Measurements from ENCODE around the gene CCDC154. TPM values are rescaled to one million over a fixed set of nuclear protein-coding genes. Genes with fewer than 3 reads are reported as not detected.

The CCDC154 gene
- total and polyA plus RNA-seq, 2 of the 4 experiments (the other 2 are of a cell fraction) = 0.09 TPM; not detected in 1

Other genes with a start within 250 kb of the CCDC154 start
- not detected in 2 replicates for gene TPSG1, start 219.3 kb downstream of the CCDC154 start, total RNA-seq (2012; rRNA removed)
- gene TPSG1, start 219.3 kb downstream of the CCDC154 start, polyA plus RNA-seq (2012; rRNA removed) = not detected in 2 replicates
- not detected in 2 replicates for gene TPSB2, start 214.4 kb downstream of the CCDC154 start, total RNA-seq (2012; rRNA removed)
- not detected in 2 replicates for gene TPSB2, start 214.4 kb downstream of the CCDC154 start, polyA plus RNA-seq (2012; rRNA removed)
- not detected in 2 replicates for gene TPSAB1, start 203.9 kb downstream of the CCDC154 start, total RNA-seq (2012; rRNA removed)
- gene TPSAB1, start 203.9 kb downstream of the CCDC154 start, polyA plus RNA-seq (2012; rRNA removed) = not detected in 2 replicates
- not detected in 2 replicates for gene TPSD1, start 188.5 kb downstream of the CCDC154 start, total RNA-seq (2012; rRNA removed)
- not detected in 2 replicates for gene TPSD1, start 188.5 kb downstream of the CCDC154 start, polyA plus RNA-seq (2012; rRNA removed)
- 30.8 and 45.0 TPM in 2 replicates for gene UBE2I, start 134.9 kb downstream of the CCDC154 start, total RNA-seq (2012; rRNA removed)
- gene UBE2I, start 134.9 kb downstream of the CCDC154 start, polyA plus RNA-seq (2012; rRNA removed) = 113 and 140 TPM in 2 replicates
- 0.36 and 0.56 TPM in 2 replicates for gene BAIAP3, start 110.9 kb downstream of the CCDC154 start, total RNA-seq (2012; rRNA removed)
- gene BAIAP3, start 110.9 kb downstream of the CCDC154 start, polyA plus RNA-seq (2012; rRNA removed) = 0.65 and 0.77 TPM in 2 replicates
- 38.0 and 46.4 TPM in 2 replicates for gene TSR3, start 92.7 kb downstream of the CCDC154 start, total RNA-seq (2012; rRNA removed)
- gene TSR3, start 92.7 kb downstream of the CCDC154 start, polyA plus RNA-seq (2012; rRNA removed) = 52.9 and 77.8 TPM in 2 replicates
- 14.7 and 14.9 TPM in 2 replicates for gene GNPTG, start 92.6 kb downstream of the CCDC154 start, total RNA-seq (2012; rRNA removed)
- gene GNPTG, start 92.6 kb downstream of the CCDC154 start, polyA plus RNA-seq (2012; rRNA removed) = 70.8 and 85.2 TPM in 2 replicates
- 3.6 and 4.1 TPM in 2 replicates for gene UNKL, start 29.9 kb downstream of the CCDC154 start, total RNA-seq (2012; rRNA removed)
- 13.3 and 15.1 TPM in 2 replicates for gene UNKL, start 29.9 kb downstream of the CCDC154 start, polyA plus RNA-seq (2012; rRNA removed)
- 15.1 and 18.1 TPM in 2 replicates for gene UQCC4, start 23.8 kb downstream of the CCDC154 start, total RNA-seq (2012; rRNA removed)
- gene UQCC4, start 23.8 kb downstream of the CCDC154 start, polyA plus RNA-seq (2012; rRNA removed) = 17.2 and 21.2 TPM in 2 replicates
- gene PERCC1, start 13.5 kb downstream of the CCDC154 start, total RNA-seq (2012; rRNA removed) = not detected in 2 replicates
- not detected in 2 replicates for gene PERCC1, start 13.5 kb downstream of the CCDC154 start, polyA plus RNA-seq (2012; rRNA removed)
- gene CLCN7, start 30.5 kb upstream of the CCDC154 start, total RNA-seq (2012; rRNA removed) = 10.8 TPM in 2 replicates
- 45.2 and 52.9 TPM in 2 replicates for gene CLCN7, start 30.5 kb upstream of the CCDC154 start, polyA plus RNA-seq (2012; rRNA removed)
- gene PTX4, start 44.4 kb upstream of the CCDC154 start, total RNA-seq (2012; rRNA removed) = not detected in 2 replicates
- gene PTX4, start 44.4 kb upstream of the CCDC154 start, polyA plus RNA-seq (2012; rRNA removed) = 0.07 TPM in 1 of 2 replicates, not detected in the other
- 5.8 and 6.6 TPM in 2 replicates for gene TELO2, start 48.8 kb upstream of the CCDC154 start, total RNA-seq (2012; rRNA removed)
- gene TELO2, start 48.8 kb upstream of the CCDC154 start, polyA plus RNA-seq (2012; rRNA removed) = 26.6 and 28.2 TPM in 2 replicates
- 7.0 and 7.2 TPM in 2 replicates for gene TMEM204, start 89.1 kb upstream of the CCDC154 start, total RNA-seq (2012; rRNA removed)
- 12.3 and 13.2 TPM in 2 replicates for gene TMEM204, start 89.1 kb upstream of the CCDC154 start, polyA plus RNA-seq (2012; rRNA removed)
- 20.3 and 24.2 TPM in 2 replicates for gene IFT140, start 167.5 kb upstream of the CCDC154 start, total RNA-seq (2012; rRNA removed)
- 8.4 and 9.2 TPM in 2 replicates for gene IFT140, start 167.5 kb upstream of the CCDC154 start, polyA plus RNA-seq (2012; rRNA removed)
- 3.2 and 3.9 TPM in 2 replicates for gene CRAMP1, start 167.8 kb upstream of the CCDC154 start, total RNA-seq (2012; rRNA removed)
- 11.9 and 12.0 TPM in 2 replicates for gene CRAMP1, start 167.8 kb upstream of the CCDC154 start, polyA plus RNA-seq (2012; rRNA removed)
- 40.0 and 48.0 TPM in 2 replicates for gene JPT2, start 233.7 kb upstream of the CCDC154 start, total RNA-seq (2012; rRNA removed)
- 41.5 and 57.2 TPM in 2 replicates for gene JPT2, start 233.7 kb upstream of the CCDC154 start, polyA plus RNA-seq (2012; rRNA removed)

Measured in IMR-90 (cell line).